HEK293 (cell line): ENCODE data around the gene ICAM1.

Experiments used
- GLI4 ChIP-seq: fragments of 450-650 bp; formaldehyde crosslinking; IDR thresholded peaks from 2 replicates; pipeline ENCODE4 v1.5.1; 2016; ENCODE audit warnings: missing biosample characterization, missing genetic modification characterization
- HOXC10 ChIP-seq: sonication (generic); formaldehyde crosslinking; IDR thresholded peaks from 2 replicates; pipeline ENCODE4 v1.8.1; 2023; ENCODE audit warnings: mild to moderate bottlenecking, missing genetic modification reagents
- KLF1 ChIP-seq: fragments of 450-650 bp; formaldehyde crosslinking; IDR thresholded peaks from 2 replicates; pipeline ENCODE4 v1.5.1; 2016; ENCODE audit warnings: missing biosample characterization, missing genetic modification characterization
- KLF10 ChIP-seq: fragments of 450-650 bp; IDR thresholded peaks from 2 replicates; pipeline ENCODE4 v1.5.1; 2018; ENCODE audit warnings: missing biosample characterization, mild to moderate bottlenecking, missing genetic modification characterization
- OSR2 ChIP-seq: fragments of 450-650 bp; formaldehyde crosslinking; IDR thresholded peaks from 2 replicates; pipeline ENCODE4 v1.5.1; 2016; ENCODE audit warnings: missing biosample characterization, missing genetic modification characterization
- OVOL3 ChIP-seq: fragments of 450-650 bp; formaldehyde crosslinking; IDR thresholded peaks from 2 replicates; pipeline ENCODE4 v1.5.1; 2016; ENCODE audit warnings: missing biosample characterization, missing genetic modification characterization
- ZEB2 ChIP-seq: fragments of 450-650 bp; formaldehyde crosslinking; IDR thresholded peaks from 2 replicates; pipeline ENCODE4 v1.5.1; 2016; ENCODE audit warnings: missing biosample characterization, missing genetic modification characterization
- ZNF146 ChIP-seq: fragments of 450-650 bp; formaldehyde crosslinking; IDR thresholded peaks from 2 replicates; pipeline ENCODE4 v1.5.1; 2016; ENCODE audit warnings: missing biosample characterization, missing genetic modification characterization
- ZNF221 ChIP-seq: fragments of 450-650 bp; formaldehyde crosslinking; IDR thresholded peaks from 2 replicates; pipeline ENCODE4 v1.5.1; 2017; ENCODE audit warnings: missing biosample characterization, missing genetic modification characterization, borderline replicate concordance
- ZNF248 ChIP-seq: fragments of 450-650 bp; formaldehyde crosslinking; IDR thresholded peaks from 2 replicates; pipeline ENCODE4 v1.5.1; 2017; ENCODE audit warnings: missing biosample characterization, missing genetic modification characterization
- ZNF335 ChIP-seq: fragments of 450-650 bp; formaldehyde crosslinking; conservative IDR thresholded peaks from 2 replicates; pipeline ENCODE4 v1.5.1; 2016; ENCODE audit warnings: missing biosample characterization, missing genetic modification characterization
- ZNF354C ChIP-seq: fragments of 450-650 bp; formaldehyde crosslinking; IDR thresholded peaks from 2 replicates; pipeline ENCODE4 v1.5.1; 2016; ENCODE audit warnings: missing biosample characterization, missing genetic modification characterization, low read depth, borderline replicate concordance
- ZNF423 ChIP-seq: fragments of 450-650 bp; formaldehyde crosslinking; IDR thresholded peaks from 2 replicates; pipeline ENCODE4 v1.5.1; 2016; ENCODE audit warnings: missing biosample characterization, missing genetic modification characterization
- ZNF555 ChIP-seq: fragments of 450-650 bp; formaldehyde crosslinking; conservative IDR thresholded peaks from 2 replicates; pipeline ENCODE4 v1.5.1; 2017; ENCODE audit warnings: missing biosample characterization, mild to moderate bottlenecking, missing genetic modification characterization, inconsistent platforms
- ZNF571 ChIP-seq: fragments of 450-650 bp; formaldehyde crosslinking; IDR thresholded peaks from 2 replicates; pipeline ENCODE4 v1.5.0; 2017; ENCODE audit warnings: missing biosample characterization, missing genetic modification characterization
- ZNF654 ChIP-seq: fragments of 450-650 bp; formaldehyde crosslinking; IDR thresholded peaks from 2 replicates; pipeline ENCODE4 v1.5.1; 2016; ENCODE audit warnings: low read depth, missing biosample characterization, missing genetic modification characterization
- ZNF658 ChIP-seq: fragments of 450-650 bp; formaldehyde crosslinking; IDR thresholded peaks from 2 replicates; pipeline ENCODE4; 2016; ENCODE audit warnings: missing biosample characterization, missing genetic modification characterization
- ZNF660 ChIP-seq: fragments of 450-650 bp; IDR thresholded peaks from 2 replicates; pipeline ENCODE4 v1.5.1; 2018; ENCODE audit warnings: missing biosample characterization, mild to moderate bottlenecking, missing genetic modification characterization
- ZNF792 ChIP-seq: fragments of 450-650 bp; formaldehyde crosslinking; IDR thresholded peaks from 2 replicates; pipeline ENCODE4 v1.5.1; 2016; ENCODE audit warnings: missing biosample characterization, missing genetic modification characterization
- TF ChIP-seq, protein P1 (sequence below): fragments of 450-650 bp; formaldehyde crosslinking; IDR thresholded peaks from 2 replicates; pipeline ENCODE4 v1.5.1; 2016; ENCODE audit warnings: missing biosample characterization, missing genetic modification characterization
- TF ChIP-seq, protein P2 (sequence below): fragments of 450-650 bp; formaldehyde crosslinking; optimal IDR thresholded peaks from 2 replicates; pipeline ENCODE3; 2016; ENCODE audit warnings: missing biosample characterization, mild to moderate bottlenecking, missing genetic modification characterization
- TF ChIP-seq, protein P3 (sequence below): fragments of 450-650 bp; formaldehyde crosslinking; IDR thresholded peaks from 2 replicates; pipeline ENCODE4 v1.5.1; 2016; ENCODE audit warnings: missing biosample characterization, missing genetic modification characterization
- TF ChIP-seq, protein P4 (sequence below): fragments of 450-650 bp; formaldehyde crosslinking; IDR thresholded peaks from 2 replicates; pipeline ENCODE4 v1.5.1; 2017; ENCODE audit warnings: missing biosample characterization, missing genetic modification characterization
- TF ChIP-seq, protein P5 (sequence below): fragments of 450-650 bp; formaldehyde crosslinking; IDR thresholded peaks from 2 replicates; pipeline ENCODE4 v1.5.1; 2016; ENCODE audit warnings: missing biosample characterization, missing genetic modification characterization
- TF ChIP-seq, protein P6 (sequence below): fragments of 450-650 bp; formaldehyde crosslinking; IDR thresholded peaks from 2 replicates; pipeline ENCODE4 v1.5.0; 2017; ENCODE audit warnings: missing biosample characterization, missing genetic modification characterization, borderline replicate concordance
- TF ChIP-seq, protein P7 (sequence below): fragments of 450-650 bp; formaldehyde crosslinking; IDR thresholded peaks from 2 replicates; pipeline ENCODE4 v1.5.1; 2016; ENCODE audit warnings: missing biosample characterization, missing genetic modification characterization

Gene ICAM1

DNA sequence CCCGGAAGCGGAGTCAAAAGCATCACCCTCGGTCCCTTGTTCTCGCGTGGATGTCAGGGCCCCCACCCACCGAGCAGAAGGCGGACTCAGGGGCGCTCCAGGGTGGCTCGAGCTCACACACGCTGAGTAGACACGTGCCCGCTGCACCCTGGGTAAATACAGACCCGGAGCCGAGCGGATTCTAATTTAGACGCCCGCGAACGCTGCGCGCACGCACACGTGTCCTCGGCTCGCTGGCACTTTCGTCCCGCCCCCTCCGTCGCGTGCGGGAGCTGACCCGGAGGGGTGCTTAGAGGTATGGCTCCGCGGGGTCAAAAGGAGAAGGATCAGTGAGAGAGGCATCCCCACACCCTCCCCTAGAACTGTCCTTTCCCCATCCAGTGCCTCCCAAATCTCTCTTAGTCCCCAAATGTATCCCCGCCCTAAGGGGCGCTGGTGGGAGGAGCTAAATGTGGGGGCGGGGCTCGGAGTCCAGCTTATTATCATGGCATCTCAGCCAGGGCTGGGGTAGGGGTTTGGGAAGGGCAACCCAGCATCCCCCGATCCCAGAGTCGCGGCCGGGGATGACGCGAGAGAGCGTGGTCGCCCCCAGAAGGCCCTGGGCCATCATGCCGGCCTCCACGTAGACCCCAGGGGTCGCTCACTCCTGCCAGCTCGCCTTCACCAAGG, 18.4 kb downstream of the ICAM1 start (continued):
- TF ChIP-seq, protein P1, sequence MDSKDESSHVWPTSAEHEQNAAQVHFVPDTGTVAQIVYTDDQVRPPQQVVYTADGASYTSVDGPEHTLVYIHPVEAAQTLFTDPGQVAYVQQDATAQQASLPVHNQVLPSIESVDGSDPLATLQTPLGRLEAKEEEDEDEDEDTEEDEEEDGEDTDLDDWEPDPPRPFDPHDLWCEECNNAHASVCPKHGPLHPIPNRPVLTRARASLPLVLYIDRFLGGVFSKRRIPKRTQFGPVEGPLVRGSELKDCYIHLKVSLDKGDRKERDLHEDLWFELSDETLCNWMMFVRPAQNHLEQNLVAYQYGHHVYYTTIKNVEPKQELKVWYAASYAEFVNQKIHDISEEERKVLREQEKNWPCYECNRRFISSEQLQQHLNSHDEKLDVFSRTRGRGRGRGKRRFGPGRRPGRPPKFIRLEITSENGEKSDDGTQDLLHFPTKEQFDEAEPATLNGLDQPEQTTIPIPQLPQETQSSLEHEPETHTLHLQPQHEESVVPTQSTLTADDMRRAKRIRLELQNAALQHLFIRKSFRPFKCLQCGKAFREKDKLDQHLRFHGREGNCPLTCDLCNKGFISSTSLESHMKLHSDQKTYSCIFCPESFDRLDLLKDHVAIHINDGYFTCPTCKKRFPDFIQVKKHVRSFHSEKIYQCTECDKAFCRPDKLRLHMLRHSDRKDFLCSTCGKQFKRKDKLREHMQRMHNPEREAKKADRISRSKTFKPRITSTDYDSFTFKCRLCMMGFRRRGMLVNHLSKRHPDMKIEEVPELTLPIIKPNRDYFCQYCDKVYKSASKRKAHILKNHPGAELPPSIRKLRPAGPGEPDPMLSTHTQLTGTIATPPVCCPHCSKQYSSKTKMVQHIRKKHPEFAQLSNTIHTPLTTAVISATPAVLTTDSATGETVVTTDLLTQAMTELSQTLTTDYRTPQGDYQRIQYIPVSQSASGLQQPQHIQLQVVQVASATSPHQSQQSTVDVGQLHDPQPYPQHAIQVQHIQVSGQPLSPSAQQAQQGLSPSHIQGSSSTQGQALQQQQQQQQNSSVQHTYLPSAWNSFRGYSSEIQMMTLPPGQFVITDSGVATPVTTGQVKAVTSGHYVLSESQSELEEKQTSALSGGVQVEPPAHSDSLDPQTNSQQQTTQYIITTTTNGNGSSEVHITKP (tag by site-specific recombination): peak; percentile 70
- TF ChIP-seq ZNF660: 0 out of 2 replicates have a peak, but pooled peaks have one; percentile 13
- TF ChIP-seq ZNF571 (tag by site-specific recombination): no peak
- TF ChIP-seq, protein P2, sequence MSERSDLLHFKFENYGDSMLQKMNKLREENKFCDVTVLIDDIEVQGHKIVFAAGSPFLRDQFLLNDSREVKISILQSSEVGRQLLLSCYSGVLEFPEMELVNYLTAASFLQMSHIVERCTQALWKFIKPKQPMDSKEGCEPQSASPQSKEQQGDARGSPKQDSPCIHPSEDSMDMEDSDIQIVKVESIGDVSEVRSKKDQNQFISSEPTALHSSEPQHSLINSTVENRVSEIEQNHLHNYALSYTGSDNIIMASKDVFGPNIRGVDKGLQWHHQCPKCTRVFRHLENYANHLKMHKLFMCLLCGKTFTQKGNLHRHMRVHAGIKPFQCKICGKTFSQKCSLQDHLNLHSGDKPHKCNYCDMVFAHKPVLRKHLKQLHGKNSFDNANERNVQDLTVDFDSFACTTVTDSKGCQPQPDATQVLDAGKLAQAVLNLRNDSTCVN (tag by site-specific recombination): peak; percentile 78
- TF ChIP-seq, protein P3, sequence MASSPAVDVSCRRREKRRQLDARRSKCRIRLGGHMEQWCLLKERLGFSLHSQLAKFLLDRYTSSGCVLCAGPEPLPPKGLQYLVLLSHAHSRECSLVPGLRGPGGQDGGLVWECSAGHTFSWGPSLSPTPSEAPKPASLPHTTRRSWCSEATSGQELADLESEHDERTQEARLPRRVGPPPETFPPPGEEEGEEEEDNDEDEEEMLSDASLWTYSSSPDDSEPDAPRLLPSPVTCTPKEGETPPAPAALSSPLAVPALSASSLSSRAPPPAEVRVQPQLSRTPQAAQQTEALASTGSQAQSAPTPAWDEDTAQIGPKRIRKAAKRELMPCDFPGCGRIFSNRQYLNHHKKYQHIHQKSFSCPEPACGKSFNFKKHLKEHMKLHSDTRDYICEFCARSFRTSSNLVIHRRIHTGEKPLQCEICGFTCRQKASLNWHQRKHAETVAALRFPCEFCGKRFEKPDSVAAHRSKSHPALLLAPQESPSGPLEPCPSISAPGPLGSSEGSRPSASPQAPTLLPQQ (tag by site-specific recombination): 0 out of 2 replicates have a peak, but pooled peaks have one; percentile 22
- TF ChIP-seq, protein P4, sequence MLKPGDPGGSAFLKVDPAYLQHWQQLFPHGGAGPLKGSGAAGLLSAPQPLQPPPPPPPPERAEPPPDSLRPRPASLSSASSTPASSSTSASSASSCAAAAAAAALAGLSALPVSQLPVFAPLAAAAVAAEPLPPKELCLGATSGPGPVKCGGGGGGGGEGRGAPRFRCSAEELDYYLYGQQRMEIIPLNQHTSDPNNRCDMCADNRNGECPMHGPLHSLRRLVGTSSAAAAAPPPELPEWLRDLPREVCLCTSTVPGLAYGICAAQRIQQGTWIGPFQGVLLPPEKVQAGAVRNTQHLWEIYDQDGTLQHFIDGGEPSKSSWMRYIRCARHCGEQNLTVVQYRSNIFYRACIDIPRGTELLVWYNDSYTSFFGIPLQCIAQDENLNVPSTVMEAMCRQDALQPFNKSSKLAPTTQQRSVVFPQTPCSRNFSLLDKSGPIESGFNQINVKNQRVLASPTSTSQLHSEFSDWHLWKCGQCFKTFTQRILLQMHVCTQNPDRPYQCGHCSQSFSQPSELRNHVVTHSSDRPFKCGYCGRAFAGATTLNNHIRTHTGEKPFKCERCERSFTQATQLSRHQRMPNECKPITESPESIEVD: no peak
- no peak for TF ChIP-seq ZNF221 (tag by site-specific recombination)
- no peak for TF ChIP-seq ZNF555
- TF ChIP-seq KLF10 (tag by site-specific recombination): peak; percentile 49; the same call in 1 of the 2 replicates
- no peak for TF ChIP-seq OSR2
- TF ChIP-seq KLF1 (tag by site-specific recombination): peak; percentile 60; the same call in 1 of the 2 replicates
- TF ChIP-seq, protein P5, sequence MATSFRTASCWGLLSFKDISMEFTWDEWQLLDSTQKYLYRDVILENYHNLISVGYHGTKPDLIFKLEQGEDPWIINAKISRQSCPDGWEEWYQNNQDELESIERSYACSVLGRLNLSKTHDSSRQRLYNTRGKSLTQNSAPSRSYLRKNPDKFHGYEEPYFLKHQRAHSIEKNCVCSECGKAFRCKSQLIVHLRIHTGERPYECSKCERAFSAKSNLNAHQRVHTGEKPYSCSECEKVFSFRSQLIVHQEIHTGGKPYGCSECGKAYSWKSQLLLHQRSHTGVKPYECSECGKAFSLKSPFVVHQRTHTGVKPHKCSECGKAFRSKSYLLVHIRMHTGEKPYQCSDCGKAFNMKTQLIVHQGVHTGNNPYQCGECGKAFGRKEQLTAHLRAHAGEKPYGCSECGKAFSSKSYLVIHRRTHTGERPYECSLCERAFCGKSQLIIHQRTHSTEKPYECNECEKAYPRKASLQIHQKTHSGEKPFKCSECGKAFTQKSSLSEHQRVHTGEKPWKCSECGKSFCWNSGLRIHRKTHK: no peak
- no peak for TF ChIP-seq GLI4 (tag by site-specific recombination)
- no peak for TF ChIP-seq ZNF248 (tag by site-specific recombination)
- peak; percentile 60 for TF ChIP-seq ZEB2
- TF ChIP-seq, protein P6, sequence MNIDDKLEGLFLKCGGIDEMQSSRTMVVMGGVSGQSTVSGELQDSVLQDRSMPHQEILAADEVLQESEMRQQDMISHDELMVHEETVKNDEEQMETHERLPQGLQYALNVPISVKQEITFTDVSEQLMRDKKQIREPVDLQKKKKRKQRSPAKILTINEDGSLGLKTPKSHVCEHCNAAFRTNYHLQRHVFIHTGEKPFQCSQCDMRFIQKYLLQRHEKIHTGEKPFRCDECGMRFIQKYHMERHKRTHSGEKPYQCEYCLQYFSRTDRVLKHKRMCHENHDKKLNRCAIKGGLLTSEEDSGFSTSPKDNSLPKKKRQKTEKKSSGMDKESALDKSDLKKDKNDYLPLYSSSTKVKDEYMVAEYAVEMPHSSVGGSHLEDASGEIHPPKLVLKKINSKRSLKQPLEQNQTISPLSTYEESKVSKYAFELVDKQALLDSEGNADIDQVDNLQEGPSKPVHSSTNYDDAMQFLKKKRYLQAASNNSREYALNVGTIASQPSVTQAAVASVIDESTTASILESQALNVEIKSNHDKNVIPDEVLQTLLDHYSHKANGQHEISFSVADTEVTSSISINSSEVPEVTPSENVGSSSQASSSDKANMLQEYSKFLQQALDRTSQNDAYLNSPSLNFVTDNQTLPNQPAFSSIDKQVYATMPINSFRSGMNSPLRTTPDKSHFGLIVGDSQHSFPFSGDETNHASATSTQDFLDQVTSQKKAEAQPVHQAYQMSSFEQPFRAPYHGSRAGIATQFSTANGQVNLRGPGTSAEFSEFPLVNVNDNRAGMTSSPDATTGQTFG (tag by site-specific recombination): no peak
- TF ChIP-seq OVOL3: no peak
- no peak for TF ChIP-seq ZNF658 (tag by site-specific recombination)
- TF ChIP-seq, protein P7, sequence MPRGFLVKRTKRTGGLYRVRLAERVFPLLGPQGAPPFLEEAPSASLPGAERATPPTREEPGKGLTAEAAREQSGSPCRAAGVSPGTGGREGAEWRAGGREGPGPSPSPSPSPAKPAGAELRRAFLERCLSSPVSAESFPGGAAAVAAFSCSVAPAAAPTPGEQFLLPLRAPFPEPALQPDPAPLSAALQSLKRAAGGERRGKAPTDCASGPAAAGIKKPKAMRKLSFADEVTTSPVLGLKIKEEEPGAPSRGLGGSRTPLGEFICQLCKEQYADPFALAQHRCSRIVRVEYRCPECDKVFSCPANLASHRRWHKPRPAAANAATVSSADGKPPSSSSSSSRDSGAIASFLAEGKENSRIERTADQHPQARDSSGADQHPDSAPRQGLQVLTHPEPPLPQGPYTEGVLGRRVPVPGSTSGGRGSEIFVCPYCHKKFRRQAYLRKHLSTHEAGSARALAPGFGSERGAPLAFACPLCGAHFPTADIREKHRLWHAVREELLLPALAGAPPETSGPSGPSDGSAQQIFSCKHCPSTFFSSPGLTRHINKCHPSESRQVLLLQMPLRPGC: 0 out of 2 replicates have a peak, but pooled peaks have one; percentile 31
- TF ChIP-seq ZNF792 (tag by site-specific recombination): no peak
- no peak for TF ChIP-seq ZNF146 (tag by site-specific recombination)
- peak; percentile 57 for TF ChIP-seq ZNF335 (tag by site-specific recombination)
- TF ChIP-seq ZNF354C (tag by site-specific recombination): no peak
- TF ChIP-seq ZNF654 (tag by site-specific recombination): no peak
- TF ChIP-seq HOXC10 (CRISPR knock-in tag): no peak
- peak; percentile 54 for TF ChIP-seq ZNF423 (tag by site-specific recombination)
